ENCODE measurements around the gene GJB6.

GJB6 gene

DNA sequence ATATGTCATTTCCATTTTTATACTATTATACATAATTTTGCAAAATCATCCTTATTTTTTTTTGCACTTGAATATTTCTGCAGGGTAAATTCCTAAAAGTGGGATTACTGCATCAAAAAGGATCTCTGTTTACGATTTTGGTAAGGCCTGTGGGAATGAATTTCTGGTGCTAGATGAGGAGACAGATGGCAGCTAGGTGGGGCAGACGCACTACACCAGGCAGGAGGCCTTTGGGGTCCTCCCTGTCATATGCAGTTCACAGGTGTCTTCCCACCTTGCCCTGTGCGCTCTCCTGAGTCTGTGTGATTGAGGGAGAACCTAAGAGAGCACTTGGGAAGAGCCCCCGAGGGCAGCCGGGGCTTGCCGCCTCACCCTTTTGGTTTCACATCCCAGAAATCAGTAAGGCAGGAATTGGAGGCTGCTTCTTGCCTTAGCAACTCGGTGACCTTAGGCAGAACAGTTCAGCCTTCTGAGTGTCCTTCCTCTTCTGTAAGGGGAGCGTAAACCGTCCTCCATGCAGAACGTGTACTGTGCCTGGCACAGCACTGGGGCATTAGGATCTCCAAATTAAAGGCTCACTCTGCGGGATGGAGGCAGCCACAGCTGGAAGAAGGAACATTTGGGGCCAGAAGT is 25.9 kb downstream of the GJB6 start:
- Histone ChIP-seq H3K27me3 (replicated peaks; ENCODE audit: control insufficient read depth, insufficient read depth, low read length) (no peaks in the 10 kb centered on the region; the same call in 1 of the 2 replicates), H3K36me3 (ENCODE audit: control insufficient read depth, insufficient read depth, low read length) (no peaks in the 10 kb centered on the region), H3K4me3 (replicated peaks; ENCODE audit: low read depth, low read length) (no peak overlapping the region)
- TF ChIP-seq, protein P1, sequence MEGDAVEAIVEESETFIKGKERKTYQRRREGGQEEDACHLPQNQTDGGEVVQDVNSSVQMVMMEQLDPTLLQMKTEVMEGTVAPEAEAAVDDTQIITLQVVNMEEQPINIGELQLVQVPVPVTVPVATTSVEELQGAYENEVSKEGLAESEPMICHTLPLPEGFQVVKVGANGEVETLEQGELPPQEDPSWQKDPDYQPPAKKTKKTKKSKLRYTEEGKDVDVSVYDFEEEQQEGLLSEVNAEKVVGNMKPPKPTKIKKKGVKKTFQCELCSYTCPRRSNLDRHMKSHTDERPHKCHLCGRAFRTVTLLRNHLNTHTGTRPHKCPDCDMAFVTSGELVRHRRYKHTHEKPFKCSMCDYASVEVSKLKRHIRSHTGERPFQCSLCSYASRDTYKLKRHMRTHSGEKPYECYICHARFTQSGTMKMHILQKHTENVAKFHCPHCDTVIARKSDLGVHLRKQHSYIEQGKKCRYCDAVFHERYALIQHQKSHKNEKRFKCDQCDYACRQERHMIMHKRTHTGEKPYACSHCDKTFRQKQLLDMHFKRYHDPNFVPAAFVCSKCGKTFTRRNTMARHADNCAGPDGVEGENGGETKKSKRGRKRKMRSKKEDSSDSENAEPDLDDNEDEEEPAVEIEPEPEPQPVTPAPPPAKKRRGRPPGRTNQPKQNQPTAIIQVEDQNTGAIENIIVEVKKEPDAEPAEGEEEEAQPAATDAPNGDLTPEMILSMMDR (IDR thresholded peaks at IDR 0.05; ENCODE audit: insufficient read depth, low read length, poor library complexity, severe bottlenecking), result no peak
- DNase-seq (ENCODE audit: extremely low read depth, insufficient read length), result no peak

DNA sequence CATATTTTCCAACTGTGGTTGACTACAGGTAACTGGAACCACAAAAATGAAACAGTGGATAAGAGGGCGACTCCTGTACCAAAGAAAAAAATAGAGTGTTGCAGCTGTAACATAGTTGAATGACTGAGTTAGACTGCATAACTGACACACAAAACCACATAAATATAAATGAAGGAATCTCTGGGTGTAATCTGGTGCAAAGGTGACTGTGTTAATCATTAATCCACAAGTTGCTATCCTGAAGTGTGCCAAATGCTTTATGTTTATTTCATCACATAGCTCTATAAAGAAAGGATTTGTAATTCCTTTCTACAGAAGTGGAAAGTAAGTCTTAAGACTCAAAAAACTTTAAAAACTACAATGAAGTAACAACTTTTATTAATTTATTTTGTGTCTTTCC is 33.3 kb downstream of the GJB6 start:
- no peak for DNase-seq (ENCODE audit: extremely low read depth, insufficient read length)
- Histone ChIP-seq H3K4me3 (replicated peaks; ENCODE audit: low read depth, low read length) (no peak overlapping the region), H3K27me3 (replicated peaks; ENCODE audit: control insufficient read depth, insufficient read depth, low read length) (no peaks in the 10 kb centered on the region), H3K36me3 (ENCODE audit: control insufficient read depth, insufficient read depth, low read length) (no peaks in the 10 kb centered on the region)
- TF ChIP-seq, protein P1 (IDR thresholded peaks at IDR 0.05; ENCODE audit: insufficient read depth, low read length, poor library complexity, severe bottlenecking), result no peak

DNA sequence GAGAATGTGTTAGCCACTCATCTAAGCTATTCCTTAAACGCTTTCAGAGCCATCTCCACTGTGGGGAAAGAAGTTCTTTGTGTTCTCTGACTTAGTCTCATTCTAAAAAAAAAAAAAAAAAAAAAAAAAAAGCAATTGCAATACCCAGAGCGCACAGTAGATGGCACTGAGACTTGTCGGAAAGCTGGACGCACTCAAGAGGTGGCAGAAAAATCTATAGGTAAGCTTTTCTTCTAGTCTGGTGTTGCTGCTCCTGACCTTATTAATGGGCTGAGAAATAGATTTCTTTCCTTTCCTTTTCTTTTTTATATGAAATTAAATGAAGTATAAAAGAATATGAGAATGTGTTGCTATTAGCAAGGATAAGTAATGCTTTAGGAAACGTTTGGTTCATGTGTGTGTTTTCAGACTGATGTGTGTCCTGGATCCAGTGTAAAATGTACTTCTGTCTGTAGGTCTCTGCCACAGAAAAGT is 34.7 kb downstream of the GJB6 start:
- H3K4me3 ChIP-seq (replicated peaks; ENCODE audit: low read depth, low read length), result no peak overlapping the region
- DNase-seq (ENCODE audit: extremely low read depth, insufficient read length), result no peak
- TF ChIP-seq, protein P1 (IDR thresholded peaks at IDR 0.05; ENCODE audit: insufficient read depth, low read length, poor library complexity, severe bottlenecking), result peak; percentile 83
- H3K27me3 ChIP-seq (replicated peaks; ENCODE audit: control insufficient read depth, insufficient read depth, low read length), result no peaks in the 10 kb centered on the region
- H3K36me3 ChIP-seq (ENCODE audit: control insufficient read depth, insufficient read depth, low read length), result no peaks in the 10 kb centered on the region

DNA sequence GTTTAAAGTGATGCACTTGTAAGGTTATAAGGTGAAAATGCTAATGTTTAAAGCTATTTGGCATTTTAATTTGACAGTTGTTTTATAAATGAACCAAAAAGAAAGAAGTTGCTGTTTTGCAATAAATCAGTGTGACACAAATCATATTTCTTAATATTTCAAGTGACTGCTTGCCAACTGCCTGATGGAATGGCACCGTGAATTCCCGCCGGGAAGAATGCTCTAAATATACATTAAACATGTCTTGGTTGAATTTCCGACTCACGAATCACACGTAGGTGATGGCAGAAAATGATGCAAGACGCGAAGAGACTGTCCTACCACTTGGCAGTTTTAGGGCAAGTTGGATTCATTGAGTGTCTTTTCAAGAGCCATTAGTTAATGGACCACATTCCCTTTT is 36.3 kb downstream of the GJB6 start:
- no peak for DNase-seq (ENCODE audit: extremely low read depth, insufficient read length)
- no peaks in the 10 kb centered on the region for H3K27me3 ChIP-seq (replicated peaks; ENCODE audit: control insufficient read depth, insufficient read depth, low read length)
- TF ChIP-seq, protein P1 (IDR thresholded peaks at IDR 0.05; ENCODE audit: insufficient read depth, low read length, poor library complexity, severe bottlenecking), result no peak

DNA sequence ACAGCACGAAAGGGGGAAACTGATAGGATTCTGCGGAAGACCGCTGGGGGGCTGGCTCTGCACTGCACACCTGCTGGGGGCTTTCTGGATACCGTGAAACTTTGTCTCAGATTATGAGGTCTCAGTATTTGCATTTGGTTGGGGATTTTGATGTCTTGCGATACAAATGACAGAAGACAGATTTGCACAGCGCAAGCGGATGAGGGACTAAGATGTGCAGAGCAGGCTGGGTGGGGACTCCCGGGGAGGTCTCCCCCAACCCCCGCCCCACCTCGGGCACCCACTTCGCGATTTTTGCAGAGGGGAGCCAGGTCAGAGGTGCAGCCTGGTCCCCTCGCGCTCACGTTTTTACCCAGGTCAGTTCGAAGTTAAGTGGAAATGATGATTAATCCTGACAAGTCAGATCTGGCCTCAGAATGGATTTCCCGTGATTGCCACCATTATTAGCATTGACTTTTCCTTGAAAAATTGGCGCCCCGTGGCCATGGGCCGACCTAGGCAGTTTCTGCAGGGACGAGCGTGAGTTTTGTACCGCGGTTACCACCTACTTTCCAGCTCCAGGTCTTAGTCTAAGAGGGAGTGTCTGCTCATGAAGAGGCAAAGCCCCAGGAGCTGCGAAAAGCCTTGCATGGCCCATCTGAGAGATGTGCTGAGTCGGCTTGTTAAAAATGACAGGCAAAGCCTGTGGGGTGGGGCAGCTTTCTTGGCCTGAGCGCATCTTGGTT is 38.0 kb downstream of the GJB6 start:
- H3K36me3 ChIP-seq (ENCODE audit: control insufficient read depth, insufficient read depth, low read length), result no peaks in the 10 kb centered on the region
- TF ChIP-seq, protein P1 (IDR thresholded peaks at IDR 0.05; ENCODE audit: insufficient read depth, low read length, poor library complexity, severe bottlenecking), result no peak
- peak overlapping the region; percentile 60 for H3K4me3 ChIP-seq (replicated peaks; ENCODE audit: low read depth, low read length)
- H3K27me3 ChIP-seq (replicated peaks; ENCODE audit: control insufficient read depth, insufficient read depth, low read length), result no peaks in the 10 kb centered on the region
- DNase-seq (ENCODE audit: extremely low read depth, insufficient read length), result no peak

More for the DNA sequence above, 36.3 kb downstream of the GJB6 start:
- H3K4me3 ChIP-seq (replicated peaks; ENCODE audit: low read depth, low read length), result no peak overlapping the region
- H3K36me3 ChIP-seq (ENCODE audit: control insufficient read depth, insufficient read depth, low read length), result no peaks in the 10 kb centered on the region
